ENCODE results near the gene NDFIP2. TPM values are rescaled to one million over a fixed set of nuclear protein-coding genes. Genes with fewer than 3 reads are reported as not detected.

Gene NDFIP2
- total RNA-seq, 4 donors from 2014 or later, result 21.8 to 47.8 (median 31.9) TPM

DNA sequence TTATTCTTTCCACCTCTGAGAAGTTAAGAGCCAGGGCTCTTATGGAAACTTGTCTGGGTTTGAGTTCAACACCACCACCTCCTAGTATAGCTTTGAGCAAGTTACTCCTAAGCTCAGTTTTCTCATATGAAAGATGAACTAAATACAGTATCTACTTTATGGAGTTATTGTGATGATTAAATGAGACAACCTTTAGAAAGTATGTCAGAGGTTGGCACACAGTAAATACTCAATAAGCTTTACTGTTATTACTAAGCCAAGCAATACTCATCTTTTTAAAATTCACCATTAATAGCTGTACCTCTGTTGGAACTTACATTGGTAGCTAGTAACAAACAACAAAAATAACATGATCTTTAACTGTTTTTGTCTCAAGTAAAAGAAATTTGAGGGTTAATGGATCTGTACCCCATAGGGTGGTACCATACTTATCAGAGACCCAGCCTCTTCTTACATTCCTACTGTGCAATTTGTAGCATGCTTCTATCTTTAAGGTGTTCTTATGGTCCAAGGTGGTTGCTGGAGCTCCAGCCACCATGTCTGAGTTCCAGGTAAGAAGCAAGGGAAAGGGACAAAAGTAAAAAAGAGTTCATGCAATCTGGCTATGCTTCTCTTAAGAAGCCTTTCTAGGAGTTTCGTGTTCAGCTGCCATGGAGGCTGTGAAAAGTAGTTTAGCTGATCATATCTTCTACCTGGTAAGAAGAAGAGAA, 24.1 kb upstream of the NDFIP2 start:
- H3K27ac ChIP-seq, result no peak overlapping the region
- H3K4me3 ChIP-seq, result no peak overlapping the region
- intact Hi-C loops (cut with DNase I; ENCODE audit: low total_unique reads), result no loop called here
- DNase-seq, result no peak
- H3K4me1 ChIP-seq, result no peaks in the 10 kb centered on the region
- TF ChIP-seq POLR2A (IDR thresholded peaks at IDR 0.05), result no peak
- no peaks in the 10 kb centered on the region for H3K36me3 ChIP-seq
- in situ Hi-C loops (cut with MboI; ENCODE audit: low sequenced_read_pairs in 4 of 4), result no loop called here
- H3K9me3 ChIP-seq, result no peaks in the 10 kb centered on the region
- H3K27me3 ChIP-seq, result no peaks in the 10 kb centered on the region
- no peak for ATAC-seq

- in situ Hi-C loops (cut with MboI; ENCODE audit: low sequenced_read_pairs in 4 of 4), result no loop called here
These were observed 23.6 kb upstream of the NDFIP2 start for GRCh38 chr13:79457390-79457789.

DNA sequence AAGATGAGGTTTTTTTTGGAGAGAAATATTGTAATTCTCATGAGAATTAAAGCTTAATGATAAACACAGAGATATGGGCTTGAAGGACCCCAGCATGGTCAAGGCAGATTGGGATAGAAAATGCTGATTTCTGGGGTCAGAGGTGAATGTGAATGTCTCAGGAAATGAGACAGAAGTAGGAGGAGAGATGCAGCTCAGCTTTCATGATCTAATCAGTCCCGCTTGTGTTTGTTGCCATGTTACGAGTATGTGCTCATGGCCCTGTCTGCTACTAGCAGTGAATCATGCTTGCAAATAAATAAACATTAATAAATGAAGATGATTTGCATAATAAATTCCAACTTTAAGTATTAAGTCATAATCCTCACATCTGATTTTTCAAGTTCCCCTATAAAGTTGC, 23.0 kb upstream of the NDFIP2 start:
- no peak for DNase-seq
- in situ Hi-C loops (cut with MboI; ENCODE audit: low sequenced_read_pairs in 4 of 4), result no loop called here
- H3K27ac ChIP-seq, result no peak overlapping the region
- intact Hi-C loops (cut with DNase I; ENCODE audit: low total_unique reads), result no loop called here
- no peaks in the 10 kb centered on the region for H3K27me3 ChIP-seq
- H3K9me3 ChIP-seq, result no peaks in the 10 kb centered on the region
- H3K4me1 ChIP-seq, result peaks cover 0 to under 1% of the 10 kb centered on the region in 2 donors
- TF ChIP-seq POLR2A (IDR thresholded peaks at IDR 0.05), result no peak
- TF ChIP-seq, protein P1, sequence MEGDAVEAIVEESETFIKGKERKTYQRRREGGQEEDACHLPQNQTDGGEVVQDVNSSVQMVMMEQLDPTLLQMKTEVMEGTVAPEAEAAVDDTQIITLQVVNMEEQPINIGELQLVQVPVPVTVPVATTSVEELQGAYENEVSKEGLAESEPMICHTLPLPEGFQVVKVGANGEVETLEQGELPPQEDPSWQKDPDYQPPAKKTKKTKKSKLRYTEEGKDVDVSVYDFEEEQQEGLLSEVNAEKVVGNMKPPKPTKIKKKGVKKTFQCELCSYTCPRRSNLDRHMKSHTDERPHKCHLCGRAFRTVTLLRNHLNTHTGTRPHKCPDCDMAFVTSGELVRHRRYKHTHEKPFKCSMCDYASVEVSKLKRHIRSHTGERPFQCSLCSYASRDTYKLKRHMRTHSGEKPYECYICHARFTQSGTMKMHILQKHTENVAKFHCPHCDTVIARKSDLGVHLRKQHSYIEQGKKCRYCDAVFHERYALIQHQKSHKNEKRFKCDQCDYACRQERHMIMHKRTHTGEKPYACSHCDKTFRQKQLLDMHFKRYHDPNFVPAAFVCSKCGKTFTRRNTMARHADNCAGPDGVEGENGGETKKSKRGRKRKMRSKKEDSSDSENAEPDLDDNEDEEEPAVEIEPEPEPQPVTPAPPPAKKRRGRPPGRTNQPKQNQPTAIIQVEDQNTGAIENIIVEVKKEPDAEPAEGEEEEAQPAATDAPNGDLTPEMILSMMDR (IDR thresholded peaks at IDR 0.05 in 4 of 5, conservative IDR thresholded peaks at IDR 0.05 in 1 of 5), result no peak
- H3K4me3 ChIP-seq, result no peak overlapping the region
- no peaks in the 10 kb centered on the region for H3K36me3 ChIP-seq
- no peak for ATAC-seq

More at GRCh38 chr13:79457390-79457789, 23.6 kb upstream of the NDFIP2 start:
- Histone ChIP-seq H3K9me3 (no peaks in the 10 kb centered on the region), H3K36me3 (no peaks in the 10 kb centered on the region), H3K4me3 (no peak overlapping the region), H3K4me1 (no peaks in the 10 kb centered on the region), H3K27me3 (no peaks in the 10 kb centered on the region), H3K27ac (no peak overlapping the region)
- TF ChIP-seq, protein P1 (IDR thresholded peaks at IDR 0.05 in 4 of 5, conservative IDR thresholded peaks at IDR 0.05 in 1 of 5), result no peak
- intact Hi-C loops (cut with DNase I; ENCODE audit: low total_unique reads), result no loop called here
- DNase-seq (no peak), ATAC-seq (no peak)

DNA sequence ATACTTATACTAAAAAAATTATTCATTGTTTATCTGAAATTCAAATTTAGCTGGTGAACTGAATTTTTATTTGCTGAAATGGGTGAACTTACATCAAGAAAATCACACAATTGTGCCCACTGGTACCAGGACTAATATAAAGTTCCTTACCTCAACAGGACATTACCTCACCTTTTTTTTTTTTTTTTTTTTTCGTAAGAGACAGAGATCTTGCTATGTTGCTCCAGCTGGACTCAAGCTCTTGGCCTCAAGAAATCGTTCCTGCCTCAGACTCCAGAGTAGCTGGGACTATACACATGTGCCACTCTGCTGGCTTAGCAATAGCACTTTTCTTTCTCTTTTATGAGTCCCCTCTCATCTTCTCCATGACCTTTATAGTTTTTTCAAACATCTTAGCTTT, 22.5 kb upstream of the NDFIP2 start:
- Histone ChIP-seq H3K9me3 (no peaks in the 10 kb centered on the region), H3K27ac (no peak overlapping the region), H3K4me1 (peaks cover 0 to 4% of the 10 kb centered on the region in 2 donors), H3K4me3 (no peak overlapping the region), H3K27me3 (no peaks in the 10 kb centered on the region), H3K36me3 (no peaks in the 10 kb centered on the region)
- no peak for ATAC-seq
- TF ChIP-seq POLR2A (IDR thresholded peaks at IDR 0.05), result no peak
- TF ChIP-seq, protein P1 (IDR thresholded peaks at IDR 0.05 in 4 of 5, conservative IDR thresholded peaks at IDR 0.05 in 1 of 5), result no peak
- no peak for DNase-seq
- in situ Hi-C loops (cut with MboI; ENCODE audit: low sequenced_read_pairs in 4 of 4) (no loop called here), intact Hi-C loops (cut with DNase I; ENCODE audit: low total_unique reads) (no loop called here)

DNA sequence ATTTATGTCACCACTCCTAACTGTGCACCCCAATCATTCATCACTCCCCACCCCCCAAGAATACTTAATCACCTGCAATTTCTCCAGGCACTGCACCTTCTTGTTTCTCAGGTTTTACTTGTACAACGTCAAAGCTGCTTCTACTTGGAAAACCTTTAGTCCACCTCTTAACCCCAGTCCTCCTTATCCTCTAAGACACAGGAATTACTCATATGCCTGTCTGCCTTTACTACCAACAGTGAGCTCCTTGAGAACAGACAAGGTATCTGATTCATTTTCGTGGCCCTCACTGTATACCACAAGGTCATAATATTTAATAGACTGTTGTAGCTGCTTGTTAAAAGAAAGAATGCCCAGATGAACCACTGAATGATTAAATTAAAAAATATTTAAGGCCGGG, 21.0 kb upstream of the NDFIP2 start:
- no peak for DNase-seq

More for the DNA sequence above, 21.0 kb upstream of the NDFIP2 start:
- Histone ChIP-seq H3K36me3 (no peaks in the 10 kb centered on the region), H3K4me3 (no peak overlapping the region), H3K27ac (no peak overlapping the region), H3K27me3 (no peaks in the 10 kb centered on the region), H3K4me1 (peaks cover 0 to 4% of the 10 kb centered on the region in 2 donors), H3K9me3 (no peaks in the 10 kb centered on the region)
- no peak for ATAC-seq
- in situ Hi-C loops (cut with MboI; ENCODE audit: low sequenced_read_pairs in 4 of 4) (no loop called here), intact Hi-C loops (cut with DNase I; ENCODE audit: low total_unique reads) (no loop called here)
- TF ChIP-seq POLR2A (IDR thresholded peaks at IDR 0.05), result no peak
- TF ChIP-seq, protein P1 (IDR thresholded peaks at IDR 0.05 in 4 of 5, conservative IDR thresholded peaks at IDR 0.05 in 1 of 5), result no peak
